OCI-LY7 (cell line): Measurements from ENCODE around the gene SCN4B.

Experiments used
- CTCF ChIP-seq: fragments of 200-600 bp; sonication (generic); conservative IDR thresholded peaks from 2 replicates; pipeline ENCODE4 v1.5.1; 2014; ENCODE audit warnings: mild to moderate bottlenecking, antibody characterized with exemption, low read length, moderate library complexity, mixed read lengths
- EZH2phosphoT487 ChIP-seq: fragments of 200-600 bp; sonication (generic); IDR thresholded peaks from 2 replicates; pipeline ENCODE4 v1.6.1; 2018; ENCODE audit warnings: low read depth, borderline replicate concordance, mild to moderate bottlenecking, mixed run types, antibody characterized with exemption, low read length, moderate library complexity, mixed read lengths

- TF ChIP-seq CTCF: no peak
- no peak for TF ChIP-seq EZH2phosphoT487
These were observed 5.1 kb downstream of the SCN4B start for GRCh38 chr11:118147502-118147901.
